Suprapubic skin (tissue), 3 donors: Measurements from ENCODE around the gene GOLGA6D.
"Not testable (repeated sequence)": the region's sequence is repeated elsewhere in the genome, so short reads cannot be mapped to it uniquely, and the experiment has no call there.

ENCODE experiments used
- CTCF ChIP-seq, 2 donors: fragments of 200-600 bp in 1 of 2; fragments of 450-650 bp in 1 of 2; sonication (generic) in 1 of 2; IDR thresholded peaks; one replicate each; pipeline ENCODE4 v1.5.1; 2016 to 2019; ENCODE audit warnings: antibody characterized with exemption in 2 of 2, mild to moderate bottlenecking in 1 of 2, moderate library complexity in 1 of 2
- POLR2A ChIP-seq, 2 donors: fragments of 450-650 bp; IDR thresholded peaks; one replicate each; pipeline ENCODE4 v1.6.1; 2017; ENCODE audit warnings: antibody characterized with exemption in 2 of 2, mild to moderate bottlenecking in 2 of 2, moderate library complexity in 2 of 2

GRCh38 chr15:75251343-75251742, 31.3 kb upstream of the GOLGA6D start:
- not testable (repeated sequence) for TF ChIP-seq POLR2A, CTCF (IDR thresholded peaks at IDR 0.05)
